COLO668 (cell line): ENCODE data around the gene ATP8B4.

ENCODE experiments used
- DNase-seq: peaks from one replicate; lab custom pipeline; 2025; ENCODE audit not compliant: unreplicated experiment; lab: John Stamatoyannopoulos, UW

ATP8B4 gene

GRCh38 chr15:49865925-49866757 lies 252.9 kb downstream of the ATP8B4 start:
- peak; percentile 22 for DNase-seq

DNA sequence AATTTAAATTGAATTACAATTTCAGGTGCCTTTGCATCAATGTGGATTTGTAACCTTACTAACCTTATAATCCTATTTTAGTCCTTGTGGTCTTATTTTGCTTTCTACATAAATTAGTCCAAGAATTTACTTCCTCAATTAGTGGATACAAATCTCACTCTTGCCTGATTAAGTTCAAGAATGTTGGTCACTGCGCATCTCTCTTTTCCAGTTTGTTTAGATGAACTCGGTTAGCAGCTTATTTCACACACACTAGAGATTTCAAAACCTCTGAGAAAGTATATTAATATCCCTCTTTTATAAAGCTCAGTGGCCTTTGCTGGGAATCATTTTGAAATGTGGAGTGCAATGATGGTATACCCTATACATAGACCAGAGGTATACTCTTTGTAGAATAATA lies 254.8 kb downstream of the ATP8B4 start:
- no peak for DNase-seq

DNA sequence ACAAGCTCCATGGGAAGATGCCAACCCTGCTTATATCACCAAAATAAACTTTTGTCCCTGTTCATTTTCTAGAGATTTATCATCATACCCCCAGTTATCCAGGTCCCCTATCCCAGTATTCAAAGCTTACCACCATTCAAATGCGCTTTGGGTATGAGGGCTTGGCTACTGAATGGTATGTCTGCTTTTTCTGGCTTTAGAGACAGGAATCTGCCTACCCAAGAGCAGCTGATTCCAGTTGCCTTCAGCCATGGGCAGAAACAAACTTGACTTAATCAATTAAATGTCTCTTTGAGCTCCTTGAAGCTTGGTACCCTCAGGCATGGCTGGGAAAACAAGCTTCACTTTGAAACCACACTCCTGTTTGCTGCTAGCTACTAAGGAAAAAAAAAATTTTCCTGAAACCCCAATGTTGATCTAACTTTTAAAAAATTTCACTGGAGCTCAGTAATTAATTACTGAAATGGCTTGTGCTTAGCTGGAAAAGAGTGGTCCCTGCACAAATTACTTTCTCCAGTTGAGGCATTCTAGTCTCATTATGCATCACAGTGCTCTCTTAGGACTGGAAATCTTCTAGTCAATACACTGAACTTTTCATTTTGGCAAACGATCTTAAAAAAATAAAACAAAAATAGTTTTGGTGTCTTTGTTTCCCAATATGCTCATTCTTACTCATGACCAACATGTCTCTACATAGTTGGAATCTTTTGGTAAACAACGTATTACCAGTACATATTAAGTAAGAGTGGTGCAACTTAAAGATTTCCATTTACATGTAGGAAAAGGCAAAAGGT lies 255.4 kb downstream of the ATP8B4 start:
- DNase-seq, result no peak

- no peak for DNase-seq
Observed at GRCh38 chr15:49860101-49860500, 258.9 kb downstream of the ATP8B4 start.

DNA sequence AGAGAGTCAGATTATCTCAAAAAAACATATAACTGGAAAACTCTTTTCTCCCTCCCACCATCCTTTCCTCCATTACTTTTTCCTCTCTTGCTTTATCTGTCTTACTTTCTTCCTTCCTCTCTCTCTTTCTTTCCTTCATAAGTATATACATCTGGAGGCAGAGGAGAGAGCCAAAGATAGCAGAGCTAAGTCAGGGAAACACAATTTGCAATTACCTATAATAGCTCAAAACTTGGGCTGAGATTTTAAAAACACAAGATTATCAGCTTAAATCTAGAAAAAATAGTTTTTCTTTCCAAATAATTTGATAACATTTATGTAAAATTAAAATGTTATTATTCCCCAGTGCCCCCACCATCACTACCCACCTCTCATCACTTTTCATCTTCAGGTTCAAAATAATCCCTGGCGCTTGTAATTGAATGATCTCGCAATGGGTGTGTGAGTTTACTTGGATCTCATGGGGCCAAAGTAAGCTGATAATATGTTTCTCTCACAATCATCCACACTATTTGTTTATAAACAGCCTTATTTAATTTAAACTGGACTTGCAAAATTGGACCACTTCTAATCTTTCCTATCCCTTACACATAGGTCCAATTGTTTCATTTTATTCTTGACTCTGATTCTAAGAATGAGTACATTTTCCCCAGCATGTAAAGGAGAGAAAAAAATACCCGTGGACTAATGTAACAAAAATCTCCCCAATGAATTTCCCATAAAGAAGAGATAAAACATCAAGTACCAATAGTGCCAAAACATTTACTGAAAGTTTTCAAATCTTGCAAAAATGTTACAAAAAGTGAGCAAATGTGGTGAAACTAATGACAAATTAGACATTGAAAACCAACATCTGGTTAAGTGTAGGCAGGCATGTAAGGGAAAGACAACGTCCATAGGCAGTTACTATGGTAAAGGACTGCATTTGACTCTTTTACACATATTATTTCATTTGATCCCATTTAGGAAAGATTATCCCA lies 261.2 kb downstream of the ATP8B4 start:
- DNase-seq, result no peak

DNA sequence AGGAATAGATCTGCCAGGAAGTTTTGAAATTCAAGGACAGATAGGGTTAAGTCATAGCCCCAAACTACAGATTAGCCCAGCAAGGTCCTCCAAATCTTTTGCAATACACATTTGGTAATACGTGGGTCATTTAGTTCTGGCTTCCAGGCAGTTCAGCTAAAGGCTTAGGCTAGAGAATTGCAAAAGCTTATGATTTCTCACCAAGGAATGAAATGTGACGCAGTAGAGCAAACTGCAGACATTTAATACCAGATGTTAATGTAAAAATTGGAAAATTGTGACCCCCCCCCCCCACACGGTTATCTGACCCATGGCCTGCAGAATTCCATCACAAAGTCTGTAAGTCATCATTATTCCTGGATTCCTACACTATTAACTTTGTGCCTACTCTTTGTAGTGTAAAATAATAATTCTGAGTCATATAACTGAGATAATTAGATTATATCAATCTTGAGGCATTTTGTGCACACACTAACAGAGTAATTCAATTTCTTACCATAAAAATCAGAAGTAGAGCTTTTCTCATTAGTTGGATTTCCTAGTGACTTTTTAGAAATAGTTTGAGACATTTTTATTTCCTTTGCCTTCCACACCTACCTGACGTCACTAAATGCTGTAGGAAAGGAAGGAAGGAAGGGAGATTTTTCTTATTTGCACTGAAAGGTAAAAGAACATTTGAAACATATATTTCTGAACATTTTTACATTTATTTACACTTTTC lies 263.0 kb downstream of the ATP8B4 start:
- no peak for DNase-seq

DNA sequence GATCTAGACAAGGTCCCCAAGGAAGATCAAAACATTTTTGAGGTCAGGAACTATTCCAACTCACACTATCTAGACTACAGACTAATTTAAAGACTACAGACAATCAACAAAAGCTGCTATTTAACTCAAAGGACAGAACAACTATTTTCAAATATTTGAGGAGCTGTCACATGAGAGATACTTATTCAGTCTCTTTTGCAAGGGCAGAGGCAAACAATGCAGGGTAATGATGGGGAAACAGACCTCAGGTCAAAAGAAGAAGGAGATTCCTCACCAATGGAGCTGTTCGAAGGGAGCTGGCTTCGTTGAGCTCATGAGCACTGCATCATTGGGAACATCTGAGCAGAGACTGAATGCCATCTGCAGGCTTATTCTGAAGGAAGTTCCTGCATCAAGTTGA lies 266.3 kb downstream of the ATP8B4 start:
- no peak for DNase-seq

DNA sequence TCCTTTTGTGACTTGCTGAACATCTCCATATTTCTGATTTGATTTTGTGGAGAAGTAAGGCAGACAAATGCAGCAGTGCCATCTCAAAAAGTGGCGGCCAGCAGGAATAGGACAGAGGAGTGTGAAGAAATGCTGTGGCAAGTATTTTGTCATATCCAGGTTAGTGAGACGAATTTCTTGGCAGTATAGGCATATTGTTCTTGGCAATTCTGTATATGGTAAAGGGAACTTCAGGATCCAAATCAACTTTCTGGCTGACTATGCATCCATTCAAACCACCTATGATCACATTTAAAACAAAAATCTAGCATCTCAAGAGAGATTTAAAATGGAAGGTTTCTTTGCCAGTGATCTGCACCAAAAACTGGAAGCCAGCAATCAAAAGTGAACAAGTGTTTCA lies 270.2 kb downstream of the ATP8B4 start:
- no peak for DNase-seq

DNA sequence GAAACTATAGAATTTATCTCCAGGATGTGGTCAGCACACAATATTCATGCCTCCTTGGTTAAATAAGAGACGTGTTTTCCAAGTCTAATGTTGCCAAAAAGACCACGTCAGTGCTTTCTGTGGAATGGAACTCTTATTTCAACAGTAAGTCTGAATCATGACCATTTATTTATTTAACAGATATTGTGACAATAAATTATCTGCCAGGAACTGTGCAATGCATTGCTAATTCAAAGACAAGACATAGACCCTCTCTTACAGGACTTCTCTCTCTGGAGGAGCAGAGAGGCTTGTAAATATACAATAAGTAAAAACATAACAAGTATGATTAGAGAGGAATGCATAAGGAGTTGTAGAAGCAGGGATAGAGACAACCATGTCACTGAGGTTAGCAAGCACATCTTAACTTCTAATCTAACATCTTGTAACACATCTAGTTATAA lies 270.7 kb downstream of the ATP8B4 start:
- no peak for DNase-seq

DNA sequence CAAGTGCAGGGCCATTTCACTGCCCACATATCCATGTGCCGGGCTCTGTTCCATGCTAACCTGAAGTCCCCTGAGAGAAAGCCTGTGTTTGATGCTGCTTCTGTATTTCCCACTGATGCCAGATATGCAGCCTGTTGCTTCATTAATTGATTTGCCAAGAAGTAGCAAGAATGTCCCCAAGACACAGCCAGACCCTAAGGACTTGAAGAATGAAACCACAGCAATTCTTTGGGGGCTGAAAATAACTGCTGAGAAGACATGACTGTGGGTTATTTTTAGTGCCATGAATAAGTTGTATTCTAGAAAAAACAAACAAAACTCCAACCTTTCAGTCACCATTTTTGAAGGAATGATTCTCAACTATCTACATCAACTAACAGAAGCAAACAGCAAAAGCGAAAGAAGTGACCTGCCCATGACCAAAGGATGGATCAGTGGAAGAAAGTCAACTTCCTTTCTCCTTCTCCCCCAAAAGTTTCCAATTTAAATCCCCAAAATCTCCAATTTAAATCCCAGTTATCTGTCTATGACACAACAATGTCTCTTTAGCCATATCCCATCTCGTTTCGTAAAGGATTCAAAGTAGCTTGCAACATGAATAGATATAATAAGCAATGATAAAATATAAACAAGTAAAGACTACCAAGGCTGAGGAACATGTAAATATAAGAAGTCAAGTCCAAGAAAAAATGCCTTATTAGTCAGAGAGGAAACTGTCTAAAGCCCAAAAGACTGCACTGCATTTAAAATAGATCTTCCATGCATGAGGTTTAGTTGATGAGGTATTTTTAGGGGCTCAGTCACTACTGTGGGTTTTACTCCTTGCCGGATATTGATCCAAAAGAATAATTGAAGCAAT lies 271.4 kb downstream of the ATP8B4 start:
- DNase-seq, result no peak

GRCh38 chr15:49844390-49844789 lies 274.6 kb downstream of the ATP8B4 start:
- DNase-seq, result peak; percentile 21

DNA sequence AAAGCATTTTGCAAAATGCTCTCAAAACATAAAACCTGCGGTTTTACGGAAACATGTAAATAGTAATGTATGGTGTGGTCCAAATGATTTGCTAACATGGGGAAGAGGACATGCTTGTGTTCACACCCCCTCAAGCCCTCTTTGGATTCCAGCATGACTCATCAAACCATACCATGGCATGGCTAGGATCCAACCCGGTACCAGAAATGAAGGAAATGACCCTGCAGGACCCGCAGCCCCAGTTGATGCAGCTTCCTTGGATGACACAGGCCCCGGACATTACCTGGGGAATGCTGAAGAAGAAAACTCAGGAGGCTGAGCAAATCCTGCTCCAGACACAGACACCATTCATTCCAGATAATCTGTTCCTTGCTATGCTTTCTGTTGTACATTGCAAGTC lies 275.3 kb downstream of the ATP8B4 start:
- no peak for DNase-seq

- no peak for DNase-seq
Observed at GRCh38 chr15:49842031-49842730, 276.9 kb downstream of the ATP8B4 start.

GRCh38 chr15:49832511-49832910 lies 286.5 kb downstream of the ATP8B4 start:
- peak; percentile 11 for DNase-seq

GRCh38 chr15:49831206-49831965 lies 287.6 kb downstream of the ATP8B4 start:
- no peak for DNase-seq

GRCh38 chr15:49830391-49830790 lies 288.6 kb downstream of the ATP8B4 start:
- DNase-seq, result no peak

- DNase-seq, result no peak
Observed at GRCh38 chr15:49827311-49827710, 291.7 kb downstream of the ATP8B4 start.

DNA sequence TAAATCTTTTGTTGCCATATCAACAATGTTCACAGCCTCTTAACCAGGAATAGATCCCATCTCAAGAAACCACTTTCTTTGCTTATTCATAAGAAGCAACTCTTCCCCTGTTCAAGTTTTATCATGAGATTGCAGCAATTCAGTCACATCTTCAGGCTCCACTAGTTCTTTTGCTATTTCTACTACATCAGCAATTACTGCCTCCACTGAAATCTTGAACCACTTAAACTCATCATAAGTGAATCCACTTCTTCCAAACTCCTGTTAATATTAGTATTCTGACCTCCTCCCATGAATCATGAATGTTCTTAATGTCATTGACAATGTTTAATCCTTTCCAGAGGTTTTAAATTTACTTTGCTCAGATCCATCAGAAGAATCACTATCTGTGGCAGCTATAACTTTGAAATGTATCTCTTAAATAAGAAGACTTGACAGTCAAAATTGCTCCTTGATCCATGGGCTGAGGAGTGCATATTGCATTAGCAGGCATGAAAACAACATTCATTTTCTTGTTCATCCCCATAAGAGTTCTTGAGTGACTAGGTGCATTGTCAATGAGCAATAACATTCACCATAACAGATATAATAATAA lies 292.3 kb downstream of the ATP8B4 start:
- DNase-seq, result no peak
